Myocyte (in vitro differentiated cells): ENCODE results near the gene CAMK1D. TPM values are rescaled to one million over a fixed set of nuclear protein-coding genes. Genes with fewer than 3 reads are reported as not detected.
"Not testable (repeated sequence)": the region's sequence is repeated elsewhere in the genome, so short reads cannot be mapped to it uniquely, and the experiment has no call there.

Source experiments
- DNase-seq: peaks from one replicate; pipeline ENCODE4 v3.0.0-alpha.2; 2012; ENCODE audit warnings: low read depth
- polyA plus RNA-seq: library from polyadenylated mRNA; unstranded; fragments of >200 nt; gene quantifications from one replicate; pipeline ENCODE4 v1.2.1, GENCODE V29; 2012; ENCODE audit warnings: missing spikeins
- total RNA-seq: library from RNA; depleted of rRNA; stranded (reverse); fragments of >200 nt; gene quantifications from 2 replicates; pipeline ENCODE4 v1.2.3, GENCODE V29; 2014

CAMK1D gene
- 0.52 and 0.96 TPM in 2 replicates for total RNA-seq
- 12.6 TPM for polyA plus RNA-seq

DNA sequence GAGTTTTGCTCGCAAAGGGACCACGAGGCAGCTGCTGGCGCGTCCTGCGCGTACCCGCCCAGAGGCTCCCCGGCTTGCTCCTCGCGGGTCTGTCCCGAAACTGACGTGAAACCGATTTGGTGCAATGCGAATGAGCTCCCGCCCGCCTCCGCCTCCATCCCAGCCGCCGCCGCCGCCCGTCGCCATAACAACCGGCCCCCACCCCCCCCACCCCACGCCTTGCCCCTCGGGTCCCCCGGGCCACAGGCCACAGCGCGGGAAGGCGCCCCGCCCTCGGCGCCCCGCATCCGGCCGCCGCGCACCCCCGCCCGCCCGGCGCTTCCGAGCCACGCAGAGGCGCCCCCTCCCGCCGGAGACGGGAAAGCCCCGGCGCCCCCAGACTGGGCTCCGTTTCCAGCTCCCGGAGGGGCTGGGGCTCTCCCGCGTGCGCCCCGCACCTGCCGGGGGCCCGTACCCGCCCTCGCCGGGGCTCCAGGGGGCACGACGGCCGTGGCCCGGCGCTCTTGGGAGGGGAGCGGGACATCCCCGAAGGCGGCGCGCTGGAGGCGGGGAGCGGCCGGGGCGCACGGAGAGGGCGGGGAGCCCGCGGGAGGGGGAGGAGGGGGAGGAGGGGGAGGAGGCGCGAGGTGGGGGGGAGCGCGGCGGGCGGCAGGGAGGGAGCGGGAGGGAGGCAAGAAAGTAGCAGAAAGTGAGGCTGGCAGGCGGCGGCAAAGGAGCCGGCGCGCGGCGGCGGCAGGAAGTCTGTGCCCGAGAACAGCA is at the start of gene CAMK1D:
Gene CAMK1D, plus strand, starts transcription at position 678 of the 759 bp plus-strand sequence.
- DNase-seq = peak; percentile 58

DNA sequence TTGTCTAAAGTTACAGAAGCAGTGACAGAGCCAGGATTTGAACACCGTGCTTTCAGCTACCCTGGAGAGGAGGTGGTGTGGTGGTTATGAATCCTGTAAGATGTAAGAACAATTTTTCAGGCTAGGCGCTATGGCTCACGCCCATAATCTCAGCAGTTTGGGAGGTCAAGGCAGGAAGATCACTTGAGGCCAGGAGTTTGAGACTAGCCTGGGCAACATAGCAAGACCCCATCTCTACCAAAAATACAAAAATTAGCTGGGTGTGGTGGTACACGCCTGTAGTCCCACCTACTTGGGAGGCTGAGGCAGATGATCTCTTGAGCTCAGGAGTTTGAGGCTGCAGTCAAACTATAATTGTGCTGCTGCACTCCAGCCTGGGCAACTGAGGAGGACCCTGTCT is 48.3 kb upstream of the CAMK1D start:
- not testable (repeated sequence) for DNase-seq

DNA sequence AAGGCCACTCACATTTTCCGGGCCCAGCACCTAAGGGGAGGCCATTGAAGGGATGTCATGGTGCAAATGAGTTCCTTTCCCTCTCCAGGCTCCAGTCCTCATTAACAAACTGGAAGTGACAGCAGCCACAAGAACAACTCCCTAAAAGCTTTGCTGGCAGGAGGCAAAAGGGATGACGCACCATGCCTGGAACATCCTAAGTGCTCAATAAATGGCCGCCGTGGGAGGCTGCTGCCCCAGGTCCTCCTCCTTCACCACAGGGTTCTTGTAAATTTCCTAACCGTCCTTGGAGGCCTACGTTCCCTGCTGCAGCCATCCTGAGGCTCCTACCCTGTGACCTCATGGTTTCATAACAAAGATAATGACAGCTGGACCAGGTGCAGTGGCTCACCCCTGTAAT is 41.3 kb upstream of the CAMK1D start:
- no peak for DNase-seq

DNA sequence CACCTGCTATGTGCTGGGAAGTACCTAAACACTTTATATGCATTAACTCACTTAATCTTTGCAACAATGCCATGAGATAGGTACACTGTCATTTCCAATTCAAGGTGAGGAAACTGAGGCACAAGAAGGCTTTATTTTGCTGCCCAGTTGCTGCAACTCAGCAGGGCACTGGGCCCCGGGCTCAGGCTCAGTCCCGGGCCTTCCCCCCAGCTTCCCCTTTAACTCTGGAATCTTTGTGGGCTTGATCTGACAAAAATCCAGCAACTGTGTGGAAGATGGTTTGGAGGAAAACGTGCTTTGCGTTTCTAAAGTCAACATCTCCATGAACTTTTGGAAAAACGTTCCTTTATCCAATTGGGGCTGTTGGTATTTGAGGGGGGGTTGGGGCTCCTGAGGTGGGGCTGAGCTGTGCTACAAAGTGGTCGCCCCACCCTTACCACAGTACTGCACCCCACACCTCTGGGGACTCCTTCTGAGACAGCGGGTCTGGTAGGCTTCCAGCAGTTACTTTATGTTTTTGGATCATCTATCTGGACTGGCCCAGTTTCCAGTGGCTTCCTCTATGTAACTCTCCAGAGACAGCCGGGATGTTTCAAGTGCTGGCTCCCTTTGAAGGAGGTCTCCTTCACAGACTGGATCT is 40.5 kb upstream of the CAMK1D start:
- DNase-seq = no peak

DNA sequence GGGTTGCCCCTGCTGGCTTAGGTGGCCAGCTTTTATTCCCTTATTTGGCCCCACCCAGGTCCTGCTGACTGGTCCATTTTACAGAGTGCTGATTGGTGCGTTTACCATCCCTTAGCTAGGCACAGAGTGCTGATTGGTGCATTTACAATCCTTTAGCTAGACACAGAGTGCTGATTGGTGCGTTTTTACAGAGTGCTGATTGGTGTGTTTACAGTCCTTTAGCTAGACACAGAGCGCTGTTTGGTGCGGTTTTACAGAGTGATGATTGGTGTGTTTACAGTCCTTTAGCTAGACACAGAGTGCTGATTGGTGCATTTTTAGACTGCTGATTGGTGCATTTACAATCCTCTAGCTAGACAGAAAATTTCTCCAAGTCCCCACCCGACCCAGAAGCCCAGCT is 39.6 kb upstream of the CAMK1D start:
- not testable (repeated sequence) for DNase-seq

DNA sequence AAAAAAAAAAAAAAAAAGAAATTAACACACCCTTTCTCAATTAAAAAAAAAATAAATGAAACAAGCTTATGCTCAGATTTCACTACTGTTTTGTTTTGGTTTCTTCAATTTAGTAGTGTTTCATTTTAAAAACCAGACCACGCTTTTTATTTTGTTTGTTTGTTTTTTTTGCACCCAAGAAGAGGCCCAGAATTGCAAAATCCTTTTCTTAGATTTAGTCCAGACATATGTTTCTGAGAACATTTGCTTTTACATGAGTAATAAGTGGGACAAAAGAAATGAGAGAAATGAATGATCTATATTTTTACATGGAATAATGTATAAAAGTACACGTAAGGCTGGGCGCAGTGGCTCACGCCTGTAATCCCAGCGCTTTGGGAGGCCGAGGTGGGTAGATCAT is 34.5 kb upstream of the CAMK1D start:
- no peak for DNase-seq

DNA sequence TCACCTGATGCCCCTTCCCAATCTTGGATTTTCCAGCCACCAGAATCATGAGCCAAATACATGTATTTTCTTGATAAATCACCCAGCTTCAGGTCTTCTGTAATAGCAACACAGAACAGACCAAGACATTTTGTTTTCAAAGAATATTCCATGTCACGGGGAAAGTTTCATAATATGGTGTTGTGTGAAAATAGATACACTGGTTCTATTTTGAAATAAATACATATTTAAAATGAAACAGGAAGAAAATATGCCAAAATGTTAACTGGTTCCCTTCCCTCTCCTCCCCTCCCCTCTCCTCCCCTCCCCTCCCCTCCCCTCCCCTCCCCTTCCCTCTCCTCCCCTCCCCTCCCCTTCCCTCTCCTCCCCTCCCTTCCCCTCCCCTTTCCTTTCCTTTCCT is 30.3 kb upstream of the CAMK1D start:
- no peak for DNase-seq

DNA sequence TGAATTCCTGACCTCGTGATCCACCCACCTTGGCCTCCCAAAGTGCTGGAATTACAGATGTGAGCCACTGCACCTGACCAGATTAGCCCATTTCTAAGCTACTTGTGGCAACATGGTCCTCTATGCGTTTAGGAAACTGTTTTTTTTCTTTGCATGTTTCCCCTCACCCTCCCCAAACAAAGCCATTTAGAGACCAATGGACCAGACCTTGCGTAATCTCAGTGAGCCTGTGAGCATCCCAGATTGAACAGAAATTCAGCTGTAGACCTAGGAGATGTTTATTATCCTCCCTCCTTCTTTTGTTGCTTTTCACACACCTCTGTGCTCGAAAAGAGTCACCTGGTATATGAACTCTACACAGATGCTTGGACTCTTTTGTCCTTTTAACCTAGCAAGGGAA is 28.5 kb upstream of the CAMK1D start:
- no peak for DNase-seq

DNA sequence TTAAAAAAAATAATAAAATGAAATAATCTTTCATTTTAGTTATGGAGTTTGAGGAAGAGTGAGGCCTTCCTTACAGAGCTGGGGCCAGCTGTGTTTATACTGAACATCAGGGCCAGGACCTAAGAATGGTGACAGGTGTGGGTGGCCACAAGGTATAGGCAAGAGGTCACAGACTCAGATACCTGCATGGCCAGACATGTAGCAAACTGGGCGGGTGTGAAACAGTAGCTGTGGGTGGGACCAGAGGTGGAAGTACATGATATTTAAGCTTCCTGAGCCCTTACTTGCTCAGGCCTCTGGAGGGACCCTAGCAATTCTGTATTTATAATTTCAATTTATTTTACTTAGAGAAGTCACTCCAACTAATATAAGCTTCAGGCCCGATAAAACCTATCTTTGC is 27.7 kb upstream of the CAMK1D start:
- DNase-seq = no peak

DNA sequence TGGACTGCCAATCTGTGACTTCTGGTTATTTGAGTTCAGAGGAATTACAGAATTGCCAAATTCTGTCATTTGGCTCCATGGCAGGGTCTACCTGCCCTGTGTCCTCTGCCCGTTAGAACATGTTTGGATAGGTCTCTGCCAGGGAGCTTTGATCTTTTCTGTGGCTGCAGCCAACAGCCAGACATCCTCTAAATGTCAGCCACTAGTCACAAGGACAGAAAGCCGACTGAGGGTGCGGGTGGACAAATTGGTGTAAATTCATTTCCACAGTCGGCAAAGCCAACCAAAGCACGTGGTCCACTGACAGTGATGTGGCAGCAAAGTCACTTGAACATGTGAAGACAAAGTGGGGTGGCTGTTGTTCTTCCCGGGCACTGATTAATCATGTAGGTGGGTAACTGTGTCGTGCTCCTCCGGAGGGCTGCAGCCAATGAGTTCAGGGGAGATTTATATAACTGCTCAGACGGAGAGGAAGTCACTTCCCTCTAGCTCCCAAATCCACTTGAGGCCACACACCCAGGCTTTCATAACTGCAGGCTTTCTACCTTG is 26.7 kb upstream of the CAMK1D start:
- DNase-seq = no peak

DNA sequence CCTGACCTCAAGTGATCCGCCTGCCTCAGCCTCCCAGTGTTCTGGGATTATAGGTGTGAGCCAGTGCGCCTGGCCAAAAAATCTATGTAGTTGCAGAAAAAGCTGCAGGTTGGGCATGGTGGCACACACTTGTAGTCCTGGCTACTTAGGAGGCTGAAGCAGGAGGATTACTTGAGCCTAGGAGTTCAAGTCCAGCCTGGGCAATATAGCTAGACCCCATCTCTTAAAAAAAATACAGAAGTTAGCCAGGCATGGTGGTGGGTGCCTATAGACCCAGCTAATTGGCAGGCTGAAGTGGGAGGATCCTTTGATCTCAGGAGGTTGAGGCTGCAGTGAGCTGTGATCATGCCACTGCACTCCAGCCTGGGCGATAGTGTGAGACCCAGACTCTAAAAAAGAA is 24.8 kb upstream of the CAMK1D start:
- DNase-seq = no peak

DNA sequence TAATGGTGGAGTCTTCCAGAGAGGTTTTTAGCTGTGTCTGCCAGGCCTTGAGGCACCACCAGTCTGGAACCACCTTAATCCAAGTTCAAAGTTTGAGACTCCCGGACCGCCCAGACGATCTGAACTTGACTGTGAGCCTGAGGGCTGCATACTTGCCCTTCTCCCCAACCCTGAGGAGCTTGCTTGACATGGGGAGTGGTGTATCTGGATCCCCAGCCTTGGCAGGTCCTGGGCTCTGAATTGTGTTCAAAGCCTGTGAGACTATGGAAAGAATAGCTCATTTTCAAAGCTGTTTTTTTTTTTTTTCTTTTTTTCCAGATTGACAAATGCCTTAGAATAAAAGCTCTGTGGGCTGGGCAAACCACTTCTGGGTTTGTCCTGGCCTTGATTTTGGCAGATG is 22.3 kb upstream of the CAMK1D start:
- no peak for DNase-seq

DNA sequence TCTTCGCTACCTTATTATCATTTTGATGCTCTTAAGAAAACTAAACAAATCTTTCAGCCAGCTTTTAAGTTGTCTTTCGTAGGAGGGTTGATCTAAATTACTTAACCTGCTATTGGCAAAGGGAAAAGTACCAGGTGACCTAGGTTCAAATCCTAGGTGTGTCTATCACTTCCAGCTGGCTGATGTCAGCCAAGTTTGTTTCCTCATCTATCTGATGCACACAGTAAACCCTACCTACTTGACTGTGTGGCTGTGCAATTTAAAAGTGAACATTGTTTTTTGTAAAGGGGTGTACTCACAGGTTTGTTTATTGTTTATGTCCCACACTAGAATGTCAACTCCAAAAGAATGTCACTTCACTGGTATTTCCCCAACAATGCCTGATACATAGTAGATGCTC is 21.9 kb upstream of the CAMK1D start:
- DNase-seq = no peak

DNA sequence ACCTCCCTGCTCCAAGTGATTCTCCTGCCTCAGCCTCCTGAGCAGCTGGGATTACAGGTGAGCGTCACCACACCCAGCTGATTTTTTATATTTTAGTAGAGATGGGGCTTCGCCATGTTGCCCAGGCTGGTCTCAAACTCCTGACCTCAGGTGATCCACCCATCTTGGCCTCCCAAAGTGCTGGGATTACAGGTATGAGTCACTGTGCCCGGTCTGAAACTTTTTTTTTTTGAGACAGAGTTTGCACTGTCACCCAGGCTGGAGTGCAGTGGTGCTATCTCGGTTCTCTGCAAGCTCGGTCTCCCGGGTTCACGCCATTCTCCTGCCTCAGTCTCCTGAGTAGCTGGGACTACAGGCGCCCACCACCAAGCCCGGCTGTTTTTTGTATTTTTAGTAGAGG is 21.0 kb upstream of the CAMK1D start:
- not testable (repeated sequence) for DNase-seq

DNA sequence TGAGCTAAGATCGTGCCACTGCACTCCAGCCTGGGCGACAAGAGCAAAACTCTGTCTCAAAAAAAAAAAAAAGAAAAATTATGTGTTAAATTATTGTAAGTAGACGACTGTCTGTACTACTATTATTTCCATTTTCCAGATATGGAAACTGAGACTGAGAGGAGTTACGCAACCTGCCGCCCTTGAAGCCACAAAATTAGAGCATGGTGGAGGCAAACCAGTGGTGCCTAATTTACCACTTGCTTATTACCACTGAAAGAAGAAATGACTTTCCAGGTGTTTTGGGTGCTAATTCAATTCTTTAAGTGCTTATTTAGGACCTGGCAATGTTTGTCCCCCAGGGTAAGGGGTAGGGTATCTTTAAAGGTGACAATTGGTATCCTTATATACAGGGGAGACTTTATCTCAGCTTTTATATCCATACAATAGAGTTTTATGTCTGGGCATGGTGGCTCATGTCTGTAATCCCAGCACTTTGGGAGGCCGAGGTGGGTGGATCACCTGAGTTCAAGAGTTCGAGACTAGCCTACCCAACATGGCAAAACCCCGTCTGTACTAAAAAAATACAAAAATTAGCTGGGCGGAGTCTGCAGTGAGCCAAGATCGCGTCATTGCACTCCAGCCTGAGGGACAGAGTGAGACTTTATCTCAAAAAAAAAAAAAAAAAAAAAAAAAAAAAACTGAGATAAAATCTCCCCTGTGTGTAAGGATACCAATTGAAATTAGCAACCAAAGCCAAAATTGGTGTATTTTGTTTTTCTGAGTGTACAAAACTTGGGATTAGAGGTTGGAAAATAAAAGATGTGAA is 16.6 kb upstream of the CAMK1D start:
- DNase-seq = no peak

DNA sequence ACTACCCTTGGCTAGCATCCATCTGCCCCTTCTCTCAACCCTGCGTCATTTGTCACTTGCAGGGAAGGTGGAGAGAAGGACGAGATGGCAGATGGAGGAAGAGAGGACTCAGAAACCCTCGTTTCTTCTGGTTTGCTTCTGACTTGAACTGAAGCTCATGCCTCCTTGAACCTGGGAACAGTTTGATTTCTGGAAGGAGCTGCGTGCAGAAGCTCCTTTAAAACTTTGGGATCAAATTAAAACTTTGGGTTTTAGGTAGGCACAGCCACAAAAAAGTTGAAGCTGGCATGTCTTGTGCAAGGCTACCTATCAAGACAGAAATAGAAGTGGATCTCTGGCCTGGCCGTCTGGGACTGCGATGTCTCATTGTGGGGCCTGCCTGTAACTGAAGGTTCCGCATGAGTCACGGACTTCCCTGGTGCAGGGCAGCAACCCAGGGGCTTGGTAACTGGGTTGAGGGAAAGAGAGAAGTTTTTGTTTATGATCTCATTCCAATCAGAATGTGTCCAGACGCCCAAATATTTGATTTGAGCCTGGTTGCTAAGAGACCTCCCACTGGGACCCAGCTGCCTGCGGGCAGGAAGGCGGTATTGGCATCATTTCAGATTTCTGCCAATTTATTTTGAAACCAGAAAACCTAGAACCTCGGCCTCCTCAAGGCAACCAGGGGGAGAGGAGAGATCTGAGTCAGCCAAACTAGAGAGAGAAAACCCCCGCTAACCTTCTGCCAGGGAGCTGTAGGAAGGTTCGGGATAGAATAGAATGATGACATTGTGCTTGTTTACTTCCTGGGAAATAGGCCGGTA is 15.8 kb upstream of the CAMK1D start:
- DNase-seq = peak; percentile 98

DNA sequence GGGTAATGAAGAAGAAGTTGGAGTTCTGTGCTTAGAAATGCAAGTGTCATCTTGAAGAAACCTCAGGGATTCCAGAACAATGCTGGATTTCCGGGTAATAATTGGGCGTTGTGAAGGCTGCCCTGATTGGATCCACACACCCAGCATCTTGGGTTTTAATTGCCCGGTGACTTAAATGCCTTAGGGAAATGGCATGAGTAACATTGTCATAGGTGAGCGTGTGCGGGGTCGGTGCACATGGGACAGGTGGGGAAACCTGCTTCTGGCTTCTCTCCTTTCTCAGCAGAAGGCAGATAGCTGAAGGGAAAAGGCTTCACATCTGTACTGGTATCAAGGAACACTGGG is 15.2 kb upstream of the CAMK1D start:
- no peak for DNase-seq

DNA sequence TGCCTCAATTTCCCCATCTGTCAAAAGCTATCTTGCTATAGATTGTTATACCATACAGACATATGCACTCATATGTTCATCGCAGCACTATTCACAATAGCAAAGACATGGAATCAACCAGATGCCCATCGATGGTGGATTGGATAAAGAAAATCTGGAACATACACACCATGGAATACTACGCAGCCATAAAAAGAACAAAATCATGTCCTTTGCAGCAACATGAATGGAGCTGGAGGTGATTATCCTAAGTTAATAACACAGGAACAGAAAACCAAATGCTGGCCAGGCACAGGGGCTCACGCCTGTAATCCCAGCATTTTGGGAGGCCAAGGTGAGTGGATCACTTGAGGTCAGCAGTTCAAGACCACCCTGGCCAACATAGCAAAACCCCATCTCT is 14.2 kb upstream of the CAMK1D start:
- not testable (repeated sequence) for DNase-seq

DNA sequence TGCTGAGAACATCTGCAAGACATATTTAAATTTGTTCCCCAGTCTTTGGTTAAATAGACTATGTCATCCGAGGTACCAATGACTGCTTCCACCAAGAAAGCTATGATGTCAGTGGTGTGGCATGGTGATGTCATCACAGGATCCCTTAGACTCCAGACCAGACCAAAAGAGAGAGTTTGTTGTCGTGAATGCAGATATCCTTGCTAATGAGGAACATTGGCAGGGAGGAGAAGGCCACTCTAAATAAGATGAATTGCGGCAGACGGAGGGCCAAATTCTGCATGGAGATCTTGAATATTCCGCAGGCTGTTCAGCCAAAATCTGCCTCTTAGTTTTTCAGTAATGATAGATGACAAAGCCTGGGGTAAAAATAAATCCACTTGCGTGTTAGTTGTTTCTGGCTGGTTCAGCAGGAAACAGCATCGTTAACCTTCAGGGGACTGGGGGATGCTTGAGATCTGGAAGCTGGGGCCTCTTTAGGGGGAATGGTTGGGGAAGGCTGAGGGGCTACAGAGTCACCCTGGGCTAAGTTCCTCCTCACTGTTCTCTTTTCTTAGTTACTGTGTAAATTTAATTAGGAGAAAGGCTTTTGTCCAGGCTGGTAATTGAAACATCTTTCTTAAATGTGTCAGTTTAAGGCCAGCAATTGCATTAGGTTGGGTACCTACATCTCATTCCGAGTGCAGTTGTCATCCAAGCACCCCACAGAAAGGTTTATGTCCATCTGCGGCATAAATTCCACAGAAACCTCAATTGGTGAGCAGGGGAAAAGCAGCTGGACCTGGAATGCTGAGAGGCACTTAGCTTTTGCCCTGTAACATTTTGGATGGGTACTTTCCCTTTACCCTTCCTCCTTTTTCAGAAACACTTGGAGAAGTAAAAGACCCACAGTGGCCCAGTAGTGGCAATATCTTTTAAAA is 11.6 kb upstream of the CAMK1D start:
- peak; percentile 82 for DNase-seq

DNA sequence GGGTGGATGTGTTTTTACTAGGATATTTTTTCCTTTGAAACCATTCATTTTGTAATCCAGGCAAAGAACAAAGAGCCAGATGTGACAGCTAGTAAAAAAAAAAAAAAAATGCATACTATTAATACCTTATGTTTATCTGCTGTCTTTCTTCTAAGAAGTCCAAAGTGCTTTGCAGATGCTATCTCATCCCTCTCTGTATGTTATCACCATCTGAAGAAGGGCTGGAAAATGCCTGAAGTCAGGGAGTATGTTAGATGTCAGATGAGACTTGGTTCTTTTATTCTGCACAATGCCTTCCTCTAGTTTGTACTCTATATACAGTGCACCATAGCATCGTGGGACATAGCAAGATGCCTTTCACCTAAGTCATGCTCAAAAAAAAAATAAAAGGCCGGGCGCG is 10.4 kb upstream of the CAMK1D start:
- no peak for DNase-seq
